ENCODE measurements around the gene STEAP1.

STEAP1 gene

DNA sequence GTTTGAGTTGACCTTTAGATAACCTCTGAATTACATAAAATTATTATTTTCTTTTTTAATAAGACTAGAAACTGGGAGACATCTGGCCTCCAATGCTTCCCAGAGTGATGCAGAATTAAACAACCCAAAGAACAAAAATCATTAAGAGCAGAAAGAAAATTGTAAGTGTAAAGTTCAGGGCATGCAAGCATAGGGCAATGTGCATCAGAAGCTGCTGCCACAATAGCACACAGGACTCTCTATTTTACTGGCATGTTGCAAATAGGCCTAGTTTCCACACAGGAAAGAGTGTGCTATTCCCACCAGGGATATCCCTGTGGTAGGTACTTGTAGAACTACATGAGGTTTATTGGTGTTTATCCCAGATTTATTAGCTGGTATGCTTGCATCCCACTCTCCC lies 36.7 kb downstream of the STEAP1 start:
- Histone ChIP-seq H3K4me1 (peaks cover 0 to 8% (median 0%) of the 10 kb centered on the region in 4 donors), H3K9me3 (no peaks in the 10 kb centered on the region), H3K27ac (no peak overlapping the region), H3K36me3 (no peaks in the 10 kb centered on the region), H3K27me3 (no peaks in the 10 kb centered on the region), H3K4me3 (no peak overlapping the region)
- intact Hi-C loops (cut with DNase I; ENCODE audit: low total_unique reads): no loop called here
- no peak for DNase-seq
- TF ChIP-seq, protein P1, sequence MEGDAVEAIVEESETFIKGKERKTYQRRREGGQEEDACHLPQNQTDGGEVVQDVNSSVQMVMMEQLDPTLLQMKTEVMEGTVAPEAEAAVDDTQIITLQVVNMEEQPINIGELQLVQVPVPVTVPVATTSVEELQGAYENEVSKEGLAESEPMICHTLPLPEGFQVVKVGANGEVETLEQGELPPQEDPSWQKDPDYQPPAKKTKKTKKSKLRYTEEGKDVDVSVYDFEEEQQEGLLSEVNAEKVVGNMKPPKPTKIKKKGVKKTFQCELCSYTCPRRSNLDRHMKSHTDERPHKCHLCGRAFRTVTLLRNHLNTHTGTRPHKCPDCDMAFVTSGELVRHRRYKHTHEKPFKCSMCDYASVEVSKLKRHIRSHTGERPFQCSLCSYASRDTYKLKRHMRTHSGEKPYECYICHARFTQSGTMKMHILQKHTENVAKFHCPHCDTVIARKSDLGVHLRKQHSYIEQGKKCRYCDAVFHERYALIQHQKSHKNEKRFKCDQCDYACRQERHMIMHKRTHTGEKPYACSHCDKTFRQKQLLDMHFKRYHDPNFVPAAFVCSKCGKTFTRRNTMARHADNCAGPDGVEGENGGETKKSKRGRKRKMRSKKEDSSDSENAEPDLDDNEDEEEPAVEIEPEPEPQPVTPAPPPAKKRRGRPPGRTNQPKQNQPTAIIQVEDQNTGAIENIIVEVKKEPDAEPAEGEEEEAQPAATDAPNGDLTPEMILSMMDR (IDR thresholded peaks at IDR 0.05): no peak

DNA sequence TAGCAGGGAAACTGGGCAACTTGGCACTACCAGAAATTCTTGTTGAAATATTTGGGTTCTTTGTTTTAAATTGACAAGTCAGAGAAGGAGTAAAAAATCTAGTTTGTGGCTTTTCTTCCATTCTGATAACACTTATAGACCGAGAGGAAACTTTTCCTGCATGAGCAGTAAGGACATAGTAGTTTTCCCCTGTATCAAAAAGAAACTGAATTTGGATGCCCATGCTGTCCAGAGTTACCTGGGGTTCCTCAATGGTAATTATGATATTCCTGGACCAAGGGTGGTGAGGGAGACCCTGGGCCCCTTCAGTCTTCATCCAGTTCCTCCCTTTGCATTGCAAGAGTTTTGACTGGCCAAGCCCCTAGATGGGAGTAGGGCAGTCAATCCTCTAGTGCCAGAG lies 37.4 kb downstream of the STEAP1 start:
- Histone ChIP-seq H3K27ac (no peak overlapping the region), H3K4me3 (no peak overlapping the region), H3K9me3 (no peaks in the 10 kb centered on the region), H3K27me3 (no peaks in the 10 kb centered on the region), H3K36me3 (no peaks in the 10 kb centered on the region), H3K4me1 (peaks cover 0 to 8% (median 0%) of the 10 kb centered on the region in 4 donors)
- DNase-seq: no peak
- intact Hi-C loops (cut with DNase I; ENCODE audit: low total_unique reads): no loop called here
- TF ChIP-seq, protein P1 (IDR thresholded peaks at IDR 0.05): no peak

DNA sequence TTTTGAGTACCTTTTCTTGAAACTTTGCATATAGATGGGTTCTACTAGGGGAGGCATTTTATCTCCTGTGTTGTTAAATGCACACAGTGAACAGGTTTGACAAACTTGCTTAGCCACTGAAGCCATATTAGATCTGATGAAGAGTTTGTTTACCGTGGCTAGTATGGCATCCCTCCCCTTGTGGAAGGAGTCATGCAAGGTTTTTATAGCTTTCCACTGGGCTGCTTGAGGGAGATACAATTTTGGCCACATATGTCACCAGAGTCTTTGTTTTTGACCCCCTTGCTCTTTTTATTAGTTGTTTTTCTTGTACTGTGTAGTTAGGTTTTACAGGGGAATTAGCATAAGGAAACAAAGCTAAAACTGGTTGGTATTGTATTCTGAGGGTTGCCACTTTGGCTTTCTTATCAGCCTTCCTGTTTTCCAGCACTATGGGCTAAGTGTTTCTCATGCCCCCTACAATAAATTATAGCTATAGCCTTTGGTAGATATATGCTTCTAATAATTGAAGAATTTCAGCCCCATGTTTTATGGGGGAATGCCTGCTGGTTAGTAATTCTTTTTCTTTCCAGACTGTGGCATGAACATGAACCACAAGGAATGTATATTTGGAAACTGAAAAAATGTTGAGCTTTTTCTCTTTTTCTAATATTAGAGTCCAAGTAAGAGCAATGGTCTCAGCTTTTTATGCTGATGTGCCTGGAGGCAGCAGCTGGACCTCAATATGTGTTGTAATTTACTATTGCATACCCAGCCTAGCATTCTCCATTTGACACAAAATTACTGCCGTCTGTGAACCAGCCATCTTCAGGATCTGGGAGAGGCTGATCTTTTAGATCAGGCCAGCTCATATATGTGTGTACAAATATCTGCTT lies 38.8 kb downstream of the STEAP1 start:
- no peak overlapping the region for H3K27ac ChIP-seq
- H3K4me3 ChIP-seq: no peak overlapping the region
- intact Hi-C loops (cut with DNase I; ENCODE audit: low total_unique reads): no loop called here
- no peaks in the 10 kb centered on the region for H3K27me3 ChIP-seq
- no peaks in the 10 kb centered on the region for H3K9me3 ChIP-seq
- TF ChIP-seq, protein P1 (IDR thresholded peaks at IDR 0.05): no peak
- no peak for DNase-seq
- peaks cover 0 to 8% (median 0%) of the 10 kb centered on the region in 4 donors for H3K4me1 ChIP-seq
- no peaks in the 10 kb centered on the region for H3K36me3 ChIP-seq

DNA sequence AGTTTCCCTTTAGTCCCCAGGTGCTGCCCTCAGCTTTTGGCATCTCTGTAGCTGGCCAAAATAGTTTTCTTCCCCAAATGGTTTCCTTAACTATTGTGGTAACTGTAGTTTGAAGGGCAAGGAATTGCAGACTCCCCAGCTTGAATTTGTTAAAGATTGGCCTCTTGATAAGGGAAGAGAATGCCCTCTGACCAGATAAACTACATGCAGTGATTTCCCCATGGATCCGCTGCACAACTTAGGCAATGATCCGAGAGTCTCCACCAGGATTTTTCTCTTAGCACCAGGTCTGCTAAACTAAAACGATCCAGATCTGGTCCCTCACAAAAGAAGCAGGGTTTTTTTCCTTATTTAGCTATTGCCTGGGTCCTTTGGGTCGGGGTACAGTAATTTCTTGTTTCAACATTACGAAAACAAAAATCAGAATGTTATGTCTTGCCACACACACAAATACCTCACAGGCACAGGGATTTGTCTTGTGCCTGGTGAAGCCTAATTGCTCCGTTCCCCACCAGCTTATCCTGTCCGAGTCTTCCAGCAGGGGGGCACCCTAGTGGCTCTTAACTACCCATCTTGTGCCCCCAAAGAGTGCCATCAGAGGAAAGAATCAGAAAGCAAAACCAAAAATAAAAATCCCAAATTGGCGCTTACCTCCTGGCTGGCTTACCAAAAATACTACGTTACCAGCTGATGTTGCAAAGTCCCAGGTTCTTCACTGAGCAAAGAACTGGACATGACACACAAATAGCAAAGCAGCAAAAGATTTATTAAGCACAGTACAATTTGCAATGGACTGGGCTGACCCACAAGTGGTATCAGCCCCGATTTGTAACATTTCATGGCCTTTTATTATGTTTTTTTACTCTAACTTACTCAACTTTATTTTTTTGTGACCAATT lies 40.9 kb downstream of the STEAP1 start:
- no peaks in the 10 kb centered on the region for H3K27me3 ChIP-seq
- TF ChIP-seq, protein P1 (IDR thresholded peaks at IDR 0.05): no peak
- no peak overlapping the region for H3K27ac ChIP-seq
- no peaks in the 10 kb centered on the region for H3K9me3 ChIP-seq
- no peaks in the 10 kb centered on the region for H3K36me3 ChIP-seq
- no peak overlapping the region for H3K4me3 ChIP-seq
- no peak for DNase-seq
- intact Hi-C loops (cut with DNase I; ENCODE audit: low total_unique reads): no loop called here
- H3K4me1 ChIP-seq: peaks cover 0 to 8% (median 0%) of the 10 kb centered on the region in 4 donors

DNA sequence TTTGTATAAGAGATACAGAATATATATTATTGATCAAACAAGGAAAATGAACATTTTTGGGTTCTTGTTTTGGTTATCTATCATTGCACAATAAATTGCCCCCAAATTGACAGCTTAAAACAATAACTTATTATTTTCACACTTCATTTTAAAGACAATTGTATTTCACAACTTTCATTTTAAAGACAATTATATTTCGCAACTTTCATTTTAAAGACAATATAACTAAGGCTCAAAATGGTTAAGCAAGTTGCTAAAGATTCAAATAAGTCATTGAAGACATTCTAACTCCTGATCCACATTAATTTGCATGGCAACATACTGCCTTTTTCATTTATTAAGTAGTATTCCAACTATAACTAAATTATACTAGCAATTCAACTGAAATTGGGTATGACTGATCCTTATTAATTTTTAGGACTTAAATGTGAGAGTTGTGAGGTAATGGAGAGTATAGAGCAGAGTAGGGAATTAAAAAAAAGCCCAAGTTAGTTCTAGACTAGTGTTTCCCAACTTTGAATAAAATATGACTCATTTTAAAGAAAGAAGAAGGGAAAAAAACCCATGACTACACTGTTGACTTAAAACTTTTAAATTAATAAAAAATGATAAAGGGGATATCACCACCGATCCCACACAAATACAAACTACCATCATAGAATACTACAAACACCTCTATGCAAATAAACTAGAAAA lies 47.4 kb downstream of the STEAP1 start:
- no peak for DNase-seq
- intact Hi-C loops (cut with DNase I; ENCODE audit: low total_unique reads): no loop called here
- H3K4me3 ChIP-seq: no peak overlapping the region
- no peak overlapping the region for H3K27ac ChIP-seq
- no peaks in the 10 kb centered on the region for H3K9me3 ChIP-seq
- H3K36me3 ChIP-seq: no peaks in the 10 kb centered on the region
- no peaks in the 10 kb centered on the region for H3K4me1 ChIP-seq
- H3K27me3 ChIP-seq: no peaks in the 10 kb centered on the region
- TF ChIP-seq, protein P1 (IDR thresholded peaks at IDR 0.05): no peak
